ENCODE results near the gene SCYGR1. TPM values are rescaled to one million over a fixed set of nuclear protein-coding genes. Genes with fewer than 3 reads are reported as not detected.
"Not testable (repeated sequence)": the region's sequence is repeated elsewhere in the genome, so short reads cannot be mapped to it uniquely, and the experiment has no call there.

SCYGR1 gene, protein sequence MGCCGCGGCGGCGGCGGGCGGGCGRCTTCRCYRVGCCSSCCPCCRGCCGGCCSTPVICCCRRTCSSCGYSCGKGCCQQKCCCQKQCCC
- not detected for total RNA-seq

DNA sequence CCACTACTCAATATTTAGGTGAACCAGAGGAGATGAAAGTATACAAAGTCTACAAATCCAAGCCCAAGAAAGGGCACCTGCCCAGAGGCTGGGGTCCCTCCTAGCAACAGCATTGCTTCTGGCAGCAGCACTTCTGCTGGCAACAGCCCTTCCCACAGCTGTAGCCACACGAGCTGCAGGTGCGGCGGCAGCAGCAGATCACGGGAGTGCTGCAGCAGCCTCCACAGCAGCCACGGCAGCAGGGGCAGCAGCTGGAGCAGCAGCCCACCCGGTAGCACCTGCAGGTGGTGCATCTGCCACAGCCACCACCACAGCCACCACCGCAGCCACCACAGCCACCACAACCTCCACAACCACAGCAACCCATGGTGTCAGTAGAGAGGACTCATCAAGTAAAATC, at the start of gene SCYGR1:
TSS of gene SCYGR1 (minus strand) at position 367 of the 400 bp plus-strand sequence. CDS start at position 367, 0 bp downstream.
- intact Hi-C loops (cut with DNase I); H3K4me1 ChIP-seq (replicated peaks); DNase-seq (ENCODE audit: low spot score); H3K27ac ChIP-seq; H3K27me3 ChIP-seq (replicated peaks; ENCODE audit: insufficient read depth); H3K36me3 ChIP-seq; H3K4me3 ChIP-seq; H3K9me3 ChIP-seq: not testable (repeated sequence)
- WGBS, result 83% methylated on average over 5 of the region's 7 CpGs

DNA sequence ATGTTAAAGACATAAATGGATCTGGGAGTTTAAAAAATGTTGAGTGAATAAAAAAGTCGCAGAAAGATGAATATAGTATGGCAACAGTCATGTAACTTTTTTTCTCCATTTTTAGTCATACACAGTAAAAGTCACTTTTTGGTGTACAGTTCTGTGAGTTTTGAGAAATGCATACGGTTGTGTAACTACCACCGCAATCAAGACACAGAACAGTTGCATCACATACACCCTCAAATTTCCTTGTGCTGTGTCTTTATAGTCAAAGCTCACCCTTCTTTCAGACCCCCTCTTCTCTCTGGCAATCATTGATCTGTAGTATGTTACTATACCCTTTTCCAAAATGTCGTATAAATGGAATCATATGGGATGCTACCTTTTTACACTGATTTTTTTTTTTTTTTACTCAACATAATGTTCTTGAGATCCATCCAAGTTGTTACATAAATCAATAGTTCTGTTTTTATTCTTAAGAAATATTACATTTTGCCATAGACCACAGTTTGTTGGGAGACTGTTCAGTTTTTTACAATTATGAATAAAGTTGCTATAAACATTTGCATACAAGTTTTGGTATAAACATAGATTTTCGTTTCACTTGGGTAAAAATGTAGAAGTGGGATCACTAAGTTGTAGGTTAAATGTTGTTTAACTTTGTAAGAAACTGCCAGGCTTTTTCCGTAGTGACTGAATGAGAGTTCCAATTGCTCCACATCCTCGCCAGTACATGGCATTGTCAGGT, 48.9 kb upstream of the SCYGR1 start:
- Histone ChIP-seq H3K9me3 (no peaks in the 10 kb centered on the region), H3K4me3 (no peak overlapping the region), H3K27ac (no peak overlapping the region), H3K36me3 (no peaks in the 10 kb centered on the region), H3K27me3 (replicated peaks; ENCODE audit: insufficient read depth) (no peaks in the 10 kb centered on the region), H3K4me1 (replicated peaks) (no peaks in the 10 kb centered on the region)
- TF ChIP-seq, protein P1, sequence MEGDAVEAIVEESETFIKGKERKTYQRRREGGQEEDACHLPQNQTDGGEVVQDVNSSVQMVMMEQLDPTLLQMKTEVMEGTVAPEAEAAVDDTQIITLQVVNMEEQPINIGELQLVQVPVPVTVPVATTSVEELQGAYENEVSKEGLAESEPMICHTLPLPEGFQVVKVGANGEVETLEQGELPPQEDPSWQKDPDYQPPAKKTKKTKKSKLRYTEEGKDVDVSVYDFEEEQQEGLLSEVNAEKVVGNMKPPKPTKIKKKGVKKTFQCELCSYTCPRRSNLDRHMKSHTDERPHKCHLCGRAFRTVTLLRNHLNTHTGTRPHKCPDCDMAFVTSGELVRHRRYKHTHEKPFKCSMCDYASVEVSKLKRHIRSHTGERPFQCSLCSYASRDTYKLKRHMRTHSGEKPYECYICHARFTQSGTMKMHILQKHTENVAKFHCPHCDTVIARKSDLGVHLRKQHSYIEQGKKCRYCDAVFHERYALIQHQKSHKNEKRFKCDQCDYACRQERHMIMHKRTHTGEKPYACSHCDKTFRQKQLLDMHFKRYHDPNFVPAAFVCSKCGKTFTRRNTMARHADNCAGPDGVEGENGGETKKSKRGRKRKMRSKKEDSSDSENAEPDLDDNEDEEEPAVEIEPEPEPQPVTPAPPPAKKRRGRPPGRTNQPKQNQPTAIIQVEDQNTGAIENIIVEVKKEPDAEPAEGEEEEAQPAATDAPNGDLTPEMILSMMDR (IDR thresholded peaks at IDR 0.05), result no peak
- no peak for TF ChIP-seq POLR2A (IDR thresholded peaks at IDR 0.05)
- TF ChIP-seq POLR2AphosphoS5 (IDR thresholded peaks at IDR 0.05), result no peak
- DNase-seq (ENCODE audit: low spot score), result no peak
- 79% methylated on average over 7 of the region's 7 CpGs for WGBS
- intact Hi-C loops (cut with DNase I), result no loop called here

DNA sequence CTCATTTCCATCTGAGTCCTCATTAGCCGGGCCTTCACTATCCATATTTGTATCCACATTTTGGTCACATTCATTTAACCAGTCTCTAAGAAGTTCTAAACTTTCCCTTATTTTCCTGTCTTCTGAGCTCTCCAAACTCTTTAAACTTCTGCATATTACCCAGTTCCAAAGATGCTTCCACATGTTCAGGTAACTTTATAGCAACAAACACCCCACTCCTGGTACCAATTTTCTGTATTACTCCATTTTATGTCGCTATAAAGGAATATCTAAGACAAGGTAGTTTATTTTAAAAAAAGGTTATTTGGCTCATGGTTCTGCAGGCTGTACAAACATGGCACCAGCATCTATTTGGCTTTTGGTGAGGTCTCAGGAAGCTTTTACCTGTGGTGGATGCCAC, 45.4 kb upstream of the SCYGR1 start:
- Histone ChIP-seq H3K4me1 (replicated peaks) (no peaks in the 10 kb centered on the region), H3K27me3 (replicated peaks; ENCODE audit: insufficient read depth) (no peaks in the 10 kb centered on the region), H3K27ac (no peak overlapping the region), H3K9me3 (no peaks in the 10 kb centered on the region), H3K4me3 (no peak overlapping the region), H3K36me3 (no peaks in the 10 kb centered on the region)
- DNase-seq (ENCODE audit: low spot score), result no peak
- 94% methylated on average over 2 of the region's 2 CpGs for WGBS
- intact Hi-C loops (cut with DNase I), result no loop called here
- TF ChIP-seq POLR2A (IDR thresholded peaks at IDR 0.05), result no peak
- TF ChIP-seq, protein P1 (IDR thresholded peaks at IDR 0.05), result no peak
- TF ChIP-seq POLR2AphosphoS5 (IDR thresholded peaks at IDR 0.05), result no peak

DNA sequence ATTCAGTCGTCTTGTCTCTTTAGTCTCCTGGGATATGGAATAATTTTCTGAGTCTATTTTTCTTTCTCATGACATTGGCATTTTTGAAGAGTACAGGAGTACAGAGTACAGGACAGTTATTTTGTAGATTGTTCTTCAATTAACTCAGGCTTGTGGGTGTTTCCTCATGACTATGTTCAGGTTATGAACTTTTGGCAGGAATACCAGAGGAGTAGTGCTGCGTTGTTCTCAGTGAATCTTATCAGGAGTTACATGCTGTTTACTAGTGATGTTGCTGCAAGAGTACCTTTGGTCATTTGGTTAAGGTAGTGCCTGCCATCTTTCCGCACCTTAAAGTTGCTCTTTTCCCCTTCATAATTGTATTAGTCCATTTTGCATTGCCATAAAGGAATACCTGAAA, 42.9 kb upstream of the SCYGR1 start:
- Histone ChIP-seq H3K4me3 (no peak overlapping the region), H3K27me3 (replicated peaks; ENCODE audit: insufficient read depth) (no peaks in the 10 kb centered on the region), H3K4me1 (replicated peaks) (no peaks in the 10 kb centered on the region), H3K9me3 (no peaks in the 10 kb centered on the region), H3K36me3 (no peaks in the 10 kb centered on the region), H3K27ac (no peak overlapping the region)
- DNase-seq (ENCODE audit: low spot score), result no peak
- intact Hi-C loops (cut with DNase I), result no loop called here
- TF ChIP-seq POLR2AphosphoS5 (IDR thresholded peaks at IDR 0.05) (no peak), POLR2A (IDR thresholded peaks at IDR 0.05) (no peak)
- TF ChIP-seq, protein P1 (IDR thresholded peaks at IDR 0.05), result no peak
- WGBS, result 83% methylated on average over 3 of the region's 3 CpGs

DNA sequence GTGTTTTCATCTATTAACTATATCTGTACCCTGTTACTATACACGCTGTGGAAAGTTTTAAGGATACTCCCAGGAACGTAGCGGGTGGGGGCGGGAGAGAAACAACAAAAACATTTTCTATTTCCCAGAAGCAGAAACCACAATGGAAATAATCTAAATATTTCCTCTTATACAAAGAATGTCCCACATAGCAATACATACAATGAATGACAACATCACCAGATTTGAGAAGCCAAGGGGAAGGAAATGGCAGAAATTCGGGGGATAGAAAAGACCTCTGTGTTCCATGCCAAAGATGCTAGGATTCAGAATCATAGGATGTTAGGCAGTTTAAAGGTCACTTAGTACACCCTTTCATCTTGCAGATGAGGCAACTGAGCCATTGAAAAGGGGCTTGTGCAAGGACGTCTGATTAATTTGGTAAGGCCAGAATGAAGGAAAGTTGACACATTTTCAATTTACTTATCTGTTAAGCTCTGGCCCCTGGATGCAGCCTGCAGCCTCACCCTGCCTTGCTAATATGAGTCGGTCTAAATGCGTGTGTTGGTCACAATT, 41.1 kb upstream of the SCYGR1 start:
- no peak overlapping the region for H3K27ac ChIP-seq
- no peak for TF ChIP-seq POLR2A (IDR thresholded peaks at IDR 0.05)
- TF ChIP-seq, protein P1 (IDR thresholded peaks at IDR 0.05), result no peak
- TF ChIP-seq POLR2AphosphoS5 (IDR thresholded peaks at IDR 0.05), result no peak
- intact Hi-C loops (cut with DNase I), result no loop called here
- H3K27me3 ChIP-seq (replicated peaks; ENCODE audit: insufficient read depth), result no peaks in the 10 kb centered on the region
- no peak overlapping the region for H3K4me3 ChIP-seq
- no peak for DNase-seq (ENCODE audit: low spot score)
- no peaks in the 10 kb centered on the region for H3K36me3 ChIP-seq
- H3K4me1 ChIP-seq (replicated peaks), result no peaks in the 10 kb centered on the region
- no peaks in the 10 kb centered on the region for H3K9me3 ChIP-seq
- 75% methylated on average over 8 of the region's 8 CpGs for WGBS

All from prostate gland (tissue), 2 donors.